Left ventricle myocardium inferior (tissue), 1 donor: Measurements from ENCODE around the gene RSRC2. TPM values are rescaled to one million over a fixed set of nuclear protein-coding genes. Genes with fewer than 3 reads are reported as not detected.

Experiments used
- DNase-seq: peaks from one replicate; pipeline ENCODE4 v3.0.0-alpha.2; 2020
- H3K27ac ChIP-seq: fragments of 200-600 bp; replicated peaks from 2 replicates; pipeline ENCODE4 v1.8.0; 2021
- H3K27me3 ChIP-seq: fragments of 200-600 bp; 2 replicates; pipeline ENCODE4 v1.8.0; 2021; ENCODE audit warnings: low read depth
- H3K36me3 ChIP-seq: fragments of 200-600 bp; 2 replicates; pipeline ENCODE4 v1.8.0; 2021
- H3K4me1 ChIP-seq: fragments of 200-600 bp; 2 replicates; pipeline ENCODE4 v1.8.0; 2021
- H3K4me3 ChIP-seq: fragments of 200-600 bp; 2 replicates; pipeline ENCODE4 v1.8.0; 2021; ENCODE audit warnings: mild to moderate bottlenecking, moderate library complexity
- H3K9me3 ChIP-seq: fragments of 200-600 bp; replicated peaks from 2 replicates; pipeline ENCODE4 v1.8.0; 2021
- CTCF ChIP-seq: fragments of 200-600 bp; IDR thresholded peaks from 2 replicates; pipeline ENCODE4 v1.8.0; 2021; ENCODE audit warnings: antibody characterized with exemption, mild to moderate bottlenecking, borderline replicate concordance
- intact Hi-C: fragments of 100-400 bp; cut with micrococcal nuclease; formaldehyde crosslinking; loops from one replicate; pipeline ENCODE4 v1.11.0; 2022
- total RNA-seq: library from RNA; stranded (reverse); fragmentation: NEBNext Ultra II Directional; extraction: Animal tissue kit (Norgen Biotek cat#: 25700); gene quantifications from one replicate; pipeline ENCODE4 v1.2.1, GENCODE V29; 2021
- donor health status: DM: no; HTN: yes; CAD: no; lungs with severe emphysema.

The RSRC2 gene
- total RNA-seq, 1 donor from 2014 or later = 35.8 TPM

GRCh38 chr12:122454250-122454721, 72.5 kb downstream of the RSRC2 start:
- Histone ChIP-seq H3K4me1 (no peaks in the 10 kb centered on the region), H3K27ac (no peak overlapping the region), H3K36me3 (no peaks in the 10 kb centered on the region), H3K27me3 (no peaks in the 10 kb centered on the region), H3K4me3 (no peak overlapping the region), H3K9me3 (no peaks in the 10 kb centered on the region)
- DNase-seq = no peak
- intact Hi-C loops = no loop called here
- TF ChIP-seq CTCF = no peak

Other genes with a start within 250 kb of the RSRC2 start
- 102 TPM for gene CLIP1, start 104.3 kb downstream of the RSRC2 start, total RNA-seq
- 8.4 TPM for gene ZCCHC8, start 26.0 kb downstream of the RSRC2 start, total RNA-seq
- 1.4 TPM for gene KNTC1, start 313 bp upstream of the RSRC2 start, total RNA-seq
- gene HCAR2, start 176.4 kb upstream of the RSRC2 start, total RNA-seq = 0.14 TPM
- not detected for gene HCAR3, start 189.9 kb upstream of the RSRC2 start, total RNA-seq
- not detected for gene HCAR1, start 203.9 kb upstream of the RSRC2 start, total RNA-seq
- gene DENR, start 225.9 kb upstream of the RSRC2 start, total RNA-seq = 23.5 TPM
- gene CCDC62, start 247.6 kb upstream of the RSRC2 start, total RNA-seq = 0.60 TPM